GM12874 (cell line): ENCODE results near the gene CRYL1.

Experiments
- CTCF ChIP-seq: IDR thresholded peaks from 2 replicates; pipeline ENCODE4 v1.5.1; 2011; ENCODE audit warnings: low read depth, mild to moderate bottlenecking, control low read depth, low read length, moderate library complexity; ENCODE audit not compliant: insufficient read depth

Gene CRYL1

GRCh38 chr13:20512042-20512683 lies 13.5 kb downstream of the CRYL1 start:
- no peak for TF ChIP-seq CTCF

DNA sequence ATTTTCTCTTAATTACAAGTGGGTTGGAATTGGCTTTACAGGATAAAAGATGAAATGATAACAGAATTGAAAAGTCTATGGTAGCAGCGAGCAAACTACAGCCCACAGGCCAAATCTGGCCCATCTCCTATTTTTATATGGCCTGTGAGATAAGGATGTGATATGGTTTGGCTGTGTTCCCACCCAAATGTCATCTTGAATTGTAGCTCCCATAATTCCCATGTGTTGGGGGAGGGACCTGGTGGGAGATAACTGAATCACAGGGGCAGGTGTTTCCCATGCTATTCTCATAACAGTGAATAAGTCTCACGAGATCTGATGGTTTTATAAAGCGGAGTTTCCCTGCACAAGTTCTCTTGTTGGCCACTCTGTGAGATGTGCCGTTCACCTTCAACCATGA lies 19.0 kb downstream of the CRYL1 start:
- TF ChIP-seq CTCF = no peak

- TF ChIP-seq CTCF = no peak
Observed at GRCh38 chr13:20505405-20506366, 20.0 kb downstream of the CRYL1 start.

DNA sequence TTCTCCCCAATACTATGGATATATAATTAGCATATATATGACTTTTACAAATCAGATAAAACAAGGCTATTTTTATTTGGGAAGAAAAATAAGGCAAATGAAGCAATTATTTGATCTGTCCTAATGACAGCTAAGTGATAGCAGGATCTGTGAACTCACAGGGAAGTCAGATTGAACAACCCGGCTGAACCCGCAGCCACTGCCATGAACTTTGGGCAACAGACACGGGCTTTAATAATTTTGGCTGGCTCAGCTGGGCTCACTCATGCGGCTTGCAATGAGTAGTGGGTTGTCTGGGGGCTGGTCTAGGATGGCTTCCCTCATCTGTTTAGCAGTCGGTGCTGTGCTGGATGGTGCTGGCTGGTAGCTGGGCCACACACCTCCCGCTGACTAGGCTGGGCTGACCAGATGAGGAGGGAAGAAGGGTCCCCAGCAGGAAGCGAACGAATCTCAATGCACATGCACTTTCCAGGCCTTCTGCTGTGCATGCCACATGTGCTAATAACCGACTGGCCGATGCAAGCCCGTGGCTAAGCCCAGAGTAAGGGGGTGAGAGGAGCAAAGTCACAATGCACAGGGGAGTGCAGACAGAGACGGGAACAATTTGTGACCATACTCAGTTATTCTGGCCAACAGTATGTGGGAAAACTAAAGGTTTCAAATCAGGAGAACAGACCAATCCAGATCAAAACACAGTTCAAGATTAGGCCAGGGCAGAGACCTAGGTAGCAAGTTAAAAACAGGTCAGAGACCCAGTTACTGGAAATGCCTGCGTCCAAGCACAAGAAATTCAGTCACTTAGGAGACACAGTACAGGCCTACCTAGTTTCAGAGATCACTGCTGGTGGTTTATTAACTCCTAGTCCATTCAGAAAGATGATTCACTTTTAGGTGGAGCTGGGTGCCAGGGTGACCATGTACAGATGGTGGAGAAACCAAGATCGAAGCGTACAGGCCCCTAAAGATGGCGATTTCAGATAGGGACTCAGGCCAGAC lies 22.3 kb downstream of the CRYL1 start:
- TF ChIP-seq CTCF = no peak

DNA sequence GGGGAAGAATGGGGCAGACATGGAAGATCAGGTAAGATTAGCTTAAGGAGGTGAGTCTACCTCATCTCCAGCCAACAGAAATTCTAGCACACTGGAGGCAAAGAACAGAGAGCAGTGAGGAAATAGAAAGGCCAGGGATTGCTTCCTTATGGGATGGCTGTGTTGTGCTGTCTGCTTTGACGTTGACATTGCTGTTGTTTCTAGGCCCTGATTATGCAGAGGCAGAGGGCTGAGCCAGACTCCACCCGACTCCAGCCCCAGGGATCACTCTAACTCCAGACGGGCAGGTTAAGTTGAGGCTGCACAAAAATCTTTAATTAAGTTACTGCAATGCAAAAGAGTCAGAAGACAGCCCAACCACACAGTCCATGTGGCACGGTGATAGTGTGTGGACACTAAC lies 24.1 kb downstream of the CRYL1 start:
- TF ChIP-seq CTCF = no peak

- TF ChIP-seq CTCF = no peak
Observed at GRCh38 chr13:20501120-20501519, 24.5 kb downstream of the CRYL1 start.

GRCh38 chr13:20499986-20500385 lies 25.7 kb downstream of the CRYL1 start:
- no peak for TF ChIP-seq CTCF
